RWPE1 (cell line): ENCODE measurements around the gene LTC4S.
A peak's percentile ranks its signal among the peaks of the same experiment; 100 is the strongest.
"Not testable (repeated sequence)": the region's sequence is repeated elsewhere in the genome, so short reads cannot be mapped to it uniquely, and the experiment has no call there.

Source experiments
- CTCF ChIA-PET: fragments of 350-600 bp; sonication (Branson Sonifier 250); formaldehyde crosslinking; extraction: SDS; loops from one replicate; lab custom pipeline; 2021; lab: Yijun Ruan, JAX
- POLR2A ChIA-PET: fragments of 400-600 bp; formaldehyde crosslinking; extraction: SDS; loops from one replicate; lab custom pipeline; 2020; ENCODE audit warnings: antibody characterized with exemption; ENCODE audit not compliant: low non-redundant PET; lab: Yijun Ruan, JAX
- DNase-seq: peaks from one replicate; pipeline ENCODE4 v3.0.0; 2012; ENCODE audit warnings: low spot score
- H3K27ac ChIP-seq: fragments of 450-650 bp; 2 replicates; pipeline ENCODE4 v1.5.1; 2017
- CTCF ChIP-seq: fragments of 450-650 bp; conservative IDR thresholded peaks from 2 replicates; pipeline ENCODE4 v1.5.1; 2017; ENCODE audit warnings: low read depth, mild to moderate bottlenecking

The LTC4S gene

DNA sequence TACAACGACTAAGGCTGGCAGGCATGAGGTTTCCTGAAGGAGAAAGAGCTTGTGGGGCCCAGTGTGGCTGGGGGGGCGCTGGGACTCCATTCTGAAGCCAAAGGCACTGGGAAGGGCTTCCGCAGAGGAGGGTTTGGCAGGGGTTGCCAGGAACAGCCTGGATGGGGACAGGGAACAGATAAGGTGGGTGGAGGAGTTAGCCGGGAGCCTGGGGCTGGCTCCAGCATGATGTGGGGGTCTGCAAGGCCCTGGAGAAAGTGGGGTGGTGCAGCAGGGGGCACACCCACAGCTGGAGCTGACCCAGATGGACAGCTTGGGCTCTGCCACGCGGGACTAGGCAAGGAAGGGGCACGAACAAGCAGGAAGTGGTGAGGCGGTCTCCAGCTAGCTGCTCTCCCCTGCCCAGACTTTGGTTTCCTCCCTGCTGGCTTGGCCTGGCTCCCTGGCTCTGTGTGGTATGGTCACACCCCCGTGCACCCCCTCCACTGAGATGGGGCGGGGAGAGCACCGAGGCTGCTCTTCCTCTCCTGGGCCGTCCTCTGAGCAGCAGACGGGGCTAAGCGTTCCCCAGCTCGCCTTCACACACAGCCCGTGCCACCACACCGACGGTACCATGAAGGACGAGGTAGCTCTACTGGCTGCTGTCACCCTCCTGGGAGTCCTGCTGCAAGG lies at the start of gene LTC4S:
Gene LTC4S (plus strand): TSS at position 519 of the 672 bp plus-strand sequence. CDS start 95 bp downstream, at position 614.
- TF ChIP-seq CTCF, result no peak
- ChIA-PET POLR2A (interaction anchor here (1.0 kb wide), 1 partner anchor 31 kb away, joined by 3 read pairs; no protein-coding TSS in a partner anchor), CTCF (interaction anchor here (1.2 to 7.0 kb wide), 2 partner anchors 20 to 30 kb away, joined by 3 to 39 read pairs; no protein-coding TSS in a partner anchor)
- H3K27ac ChIP-seq, result peak within 1 kb of the TSS; percentile 86
- no peak for DNase-seq

DNA sequence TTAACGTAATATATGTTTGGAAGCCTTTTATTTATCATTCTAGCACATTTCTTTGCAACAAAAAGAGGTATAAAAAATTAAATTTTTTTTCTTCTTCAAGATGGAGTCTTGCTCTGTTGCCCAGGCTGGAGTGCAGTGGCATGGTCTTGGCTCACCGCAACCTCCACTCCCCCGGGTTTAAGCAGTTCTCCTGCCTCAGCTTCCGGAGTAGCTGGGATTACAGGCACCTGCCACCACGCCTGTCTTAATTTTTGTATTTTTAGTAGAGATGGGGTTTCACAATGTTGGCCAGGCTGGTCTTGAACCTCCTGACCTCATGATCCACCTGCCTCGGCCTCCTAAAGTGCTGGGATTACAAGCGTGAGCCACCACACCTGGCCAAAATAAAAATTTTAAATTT lies 49.7 kb upstream of the LTC4S start:
- DNase-seq, CTCF ChIA-PET, H3K27ac ChIP-seq, POLR2A ChIA-PET: not testable (repeated sequence)

DNA sequence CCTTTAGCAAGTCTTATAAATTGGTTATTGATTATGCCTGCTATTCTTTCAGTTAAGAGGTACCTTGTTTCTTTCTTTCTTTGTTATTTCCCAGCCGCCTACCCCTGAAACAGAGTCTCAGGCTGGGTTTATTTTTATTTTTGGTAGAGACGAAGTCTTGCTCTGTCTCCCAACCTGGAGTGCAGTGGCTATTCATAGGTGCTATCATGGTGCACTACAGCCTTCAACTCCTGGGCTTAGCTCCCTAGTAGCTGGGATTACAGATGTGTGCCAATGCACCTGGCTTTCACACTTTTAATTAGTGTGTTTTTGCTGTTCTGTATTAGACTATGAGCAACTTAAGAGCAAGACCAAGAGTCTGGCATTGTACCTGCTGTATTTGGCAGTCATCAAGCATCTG lies 46.9 kb upstream of the LTC4S start:
- POLR2A ChIA-PET, result no interaction called here
- CTCF ChIA-PET, result interaction anchor here (0.8 kb wide), 1 partner anchor 16 kb away, joined by 4 read pairs; no protein-coding TSS in a partner anchor
- H3K27ac ChIP-seq, result no peak overlapping the region
- DNase-seq, result no peak
- TF ChIP-seq CTCF, result no peak

GRCh38 chr5:179747811-179748210 lies 46.0 kb upstream of the LTC4S start:
- no peak for DNase-seq
- no peak for TF ChIP-seq CTCF
- H3K27ac ChIP-seq, result no peak overlapping the region
- POLR2A ChIA-PET, result no interaction called here
- CTCF ChIA-PET, result no interaction called here

DNA sequence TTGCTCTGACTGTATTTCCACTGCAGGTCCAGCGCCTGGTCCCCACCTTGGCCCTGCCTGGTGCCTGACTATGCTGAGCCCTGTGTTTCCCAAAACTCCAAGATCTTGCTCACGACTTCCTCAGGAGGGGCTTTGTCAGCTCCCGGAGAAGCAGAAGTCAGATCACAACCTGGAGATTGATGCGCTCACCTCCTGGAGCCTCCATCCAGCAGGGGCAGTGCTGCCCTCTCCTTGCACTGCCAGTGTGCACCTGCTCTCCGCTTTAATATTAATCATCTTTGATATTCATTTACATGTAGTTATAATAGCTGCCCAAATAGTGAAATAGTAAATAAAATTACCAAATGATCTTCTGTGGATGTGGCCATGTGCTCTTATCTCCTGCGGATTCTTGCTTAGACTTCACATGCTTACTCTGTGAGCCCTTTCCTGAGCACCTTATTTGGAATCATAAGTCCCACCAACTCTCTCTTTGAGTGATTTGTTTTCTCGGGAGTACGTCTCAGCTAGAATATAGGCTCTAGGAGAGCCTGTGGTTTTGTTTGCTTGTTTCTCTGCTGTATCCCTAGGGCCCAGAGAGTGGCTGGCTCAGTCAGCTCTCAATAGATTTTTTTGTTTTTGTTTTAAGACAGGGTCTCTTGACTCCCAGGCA lies 43.8 kb upstream of the LTC4S start:
- DNase-seq, result no peak
- no peak for TF ChIP-seq CTCF
- ChIA-PET POLR2A (no interaction called here), CTCF (interaction anchor here (0.9 to 1.3 kb wide), 3 partner anchors 13 to 72 kb away, joined by 3 to 8 read pairs (median 5); no protein-coding TSS in a partner anchor)
- H3K27ac ChIP-seq, result no peak overlapping the region

- POLR2A ChIA-PET, result no interaction called here
Measured at GRCh38 chr5:179753971-179754370, 39.8 kb upstream of the LTC4S start.

More at GRCh38 chr5:179753971-179754370, 39.8 kb upstream of the LTC4S start:
- TF ChIP-seq CTCF, result no peak
- CTCF ChIA-PET, result interaction anchor here (1.5 kb wide), 1 partner anchor 9 kb away, joined by 10 read pairs; no protein-coding TSS in a partner anchor
- no peak for DNase-seq
- no peak overlapping the region for H3K27ac ChIP-seq
